ENCODE results near the gene RNU11. TPM values are rescaled to one million over a fixed set of nuclear protein-coding genes. Genes with fewer than 3 reads are reported as not detected.
"Not testable (repeated sequence)": the region's sequence is repeated elsewhere in the genome, so short reads cannot be mapped to it uniquely, and the experiment has no call there.

RNU11 gene
- total RNA-seq, 1 experiment from 2014 or later: not detected

DNA sequence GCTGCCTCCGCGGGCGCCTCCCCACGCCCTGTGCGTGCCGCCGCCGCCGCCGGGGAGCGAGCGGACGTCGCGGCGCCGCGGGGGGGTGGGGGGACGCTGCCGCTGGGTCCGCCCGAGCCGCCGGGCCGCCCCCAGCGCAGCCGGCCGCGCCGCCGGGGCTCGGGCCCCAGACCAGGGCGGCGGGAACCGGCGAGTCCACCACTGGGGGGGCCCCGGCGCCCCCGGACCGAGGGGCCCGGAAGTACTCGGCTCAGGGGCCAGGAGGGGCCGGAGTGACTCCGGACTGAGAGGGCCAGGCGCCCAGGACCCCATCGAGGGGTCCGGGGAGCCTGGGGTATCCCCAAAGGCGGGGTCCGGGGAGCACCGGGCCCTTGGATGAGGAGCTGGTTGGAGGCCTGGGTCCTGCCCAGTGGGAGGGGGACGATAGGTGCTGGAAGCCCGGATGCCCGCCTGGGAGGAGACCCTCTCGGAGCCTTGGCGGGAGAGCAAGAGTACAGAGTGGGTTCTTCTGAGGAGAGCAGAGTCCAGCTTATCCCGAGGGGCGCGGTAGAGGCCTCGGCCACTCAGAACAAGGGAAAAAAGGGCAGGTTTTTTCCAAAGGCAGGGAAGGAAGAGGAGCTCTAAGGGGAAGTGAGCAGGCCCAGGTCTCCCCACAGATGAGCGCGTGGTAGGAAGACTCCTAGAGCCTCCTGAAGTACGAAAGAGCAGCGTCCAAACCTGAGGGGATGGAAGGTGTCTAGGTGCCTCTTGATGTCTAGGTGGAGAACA, 20.7 kb downstream of the RNU11 start:
- Histone ChIP-seq H3K4me1 (ENCODE audit: insufficient read depth, low read length, poor library complexity, severe bottlenecking) (peaks cover 9% of the 10 kb centered on the region), H3K9me3 (ENCODE audit: low read depth, low read length, poor library complexity, severe bottlenecking) (no peaks in the 10 kb centered on the region), H3K4me3 (ENCODE audit: low read depth, low read length, poor library complexity, severe bottlenecking) (peak overlapping the region; percentile 87), H3K36me3 (ENCODE audit: insufficient read depth, low read length, poor library complexity, severe bottlenecking) (no peaks in the 10 kb centered on the region), H3K27me3 (replicated peaks; ENCODE audit: insufficient read depth, low read depth, low read length, poor library complexity) (no peaks in the 10 kb centered on the region), H3K27ac (ENCODE audit: low read depth, low read length, poor library complexity, severe bottlenecking) (peak overlapping the region; percentile 96)
- BruUV-seq (replicated peaks): TSS peak; percentile 74
- CTCF ChIA-PET: interaction anchor here (1.2 kb wide), 1 partner anchor 68 kb away, joined by 18 read pairs; the partner anchor contains the start of gene YTHDF2
- DNase-seq (ENCODE audit: low spot score): peak; percentile 51
- POLR2A ChIA-PET (ENCODE audit: low non-redundant PET): interaction anchor here (0.6 kb wide), 2 partner anchors 89 to 800 kb away, joined by 3 to 15 read pairs; no protein-coding TSS in a partner anchor
- no peak for TF ChIP-seq EZH2 (IDR thresholded peaks at IDR 0.05; ENCODE audit: borderline replicate concordance, low read depth, low read length, poor library complexity, severe bottlenecking)
- TF ChIP-seq, protein P1, sequence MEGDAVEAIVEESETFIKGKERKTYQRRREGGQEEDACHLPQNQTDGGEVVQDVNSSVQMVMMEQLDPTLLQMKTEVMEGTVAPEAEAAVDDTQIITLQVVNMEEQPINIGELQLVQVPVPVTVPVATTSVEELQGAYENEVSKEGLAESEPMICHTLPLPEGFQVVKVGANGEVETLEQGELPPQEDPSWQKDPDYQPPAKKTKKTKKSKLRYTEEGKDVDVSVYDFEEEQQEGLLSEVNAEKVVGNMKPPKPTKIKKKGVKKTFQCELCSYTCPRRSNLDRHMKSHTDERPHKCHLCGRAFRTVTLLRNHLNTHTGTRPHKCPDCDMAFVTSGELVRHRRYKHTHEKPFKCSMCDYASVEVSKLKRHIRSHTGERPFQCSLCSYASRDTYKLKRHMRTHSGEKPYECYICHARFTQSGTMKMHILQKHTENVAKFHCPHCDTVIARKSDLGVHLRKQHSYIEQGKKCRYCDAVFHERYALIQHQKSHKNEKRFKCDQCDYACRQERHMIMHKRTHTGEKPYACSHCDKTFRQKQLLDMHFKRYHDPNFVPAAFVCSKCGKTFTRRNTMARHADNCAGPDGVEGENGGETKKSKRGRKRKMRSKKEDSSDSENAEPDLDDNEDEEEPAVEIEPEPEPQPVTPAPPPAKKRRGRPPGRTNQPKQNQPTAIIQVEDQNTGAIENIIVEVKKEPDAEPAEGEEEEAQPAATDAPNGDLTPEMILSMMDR (conservative IDR thresholded peaks at IDR 0.05; ENCODE audit: low read depth, low read length): no peak
- intact Hi-C loops (cut with micrococcal nuclease; ENCODE audit: unreplicated experiment): no loop called here

DNA sequence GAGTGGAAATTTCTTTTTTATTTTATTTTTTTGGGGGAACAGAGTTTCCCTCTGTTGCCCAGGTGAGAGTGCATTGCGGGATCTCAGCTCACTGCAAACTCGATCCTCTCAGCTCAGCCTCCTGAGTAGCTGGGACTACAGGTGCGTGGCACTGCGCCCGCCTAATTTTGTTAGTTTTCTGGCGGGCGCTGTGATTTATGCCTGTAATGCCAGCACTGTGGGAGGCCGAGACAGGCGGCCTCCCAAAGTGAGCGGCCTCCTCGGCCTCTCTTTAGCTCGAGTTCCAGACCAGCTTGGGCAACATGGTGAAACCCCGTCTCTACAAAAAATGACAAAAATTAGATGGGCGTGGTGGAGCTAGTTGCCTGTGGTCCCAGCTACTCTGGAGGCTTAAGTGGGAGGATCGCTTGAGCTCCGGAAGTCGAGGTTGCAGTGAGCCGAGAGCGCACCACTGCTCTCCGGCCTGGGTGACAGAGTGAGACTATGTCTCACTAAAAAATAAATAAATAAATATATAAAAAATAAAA, 22.9 kb downstream of the RNU11 start:
- BruUV-seq (replicated peaks): no TSS peak
- H3K9me3 ChIP-seq (ENCODE audit: low read depth, low read length, poor library complexity, severe bottlenecking): no peaks in the 10 kb centered on the region
- H3K36me3 ChIP-seq (ENCODE audit: insufficient read depth, low read length, poor library complexity, severe bottlenecking): no peaks in the 10 kb centered on the region
- no peak for DNase-seq (ENCODE audit: low spot score)
- H3K27ac ChIP-seq (ENCODE audit: low read depth, low read length, poor library complexity, severe bottlenecking): no peak overlapping the region
- H3K27me3 ChIP-seq (replicated peaks; ENCODE audit: insufficient read depth, low read depth, low read length, poor library complexity): no peaks in the 10 kb centered on the region
- H3K4me1 ChIP-seq (ENCODE audit: insufficient read depth, low read length, poor library complexity, severe bottlenecking): peaks cover 9% of the 10 kb centered on the region
- intact Hi-C loops (cut with micrococcal nuclease; ENCODE audit: unreplicated experiment): no loop called here
- TF ChIP-seq, protein P1 (conservative IDR thresholded peaks at IDR 0.05; ENCODE audit: low read depth, low read length): no peak
- TF ChIP-seq EZH2 (IDR thresholded peaks at IDR 0.05; ENCODE audit: borderline replicate concordance, low read depth, low read length, poor library complexity, severe bottlenecking): no peak
- ChIA-PET POLR2A (ENCODE audit: low non-redundant PET) (no interaction called here), CTCF (interaction anchor here (0.7 kb wide), 1 partner anchor 66 kb away, joined by 10 read pairs; the partner anchor contains the start of gene YTHDF2)
- no peak overlapping the region for H3K4me3 ChIP-seq (ENCODE audit: low read depth, low read length, poor library complexity, severe bottlenecking)

DNA sequence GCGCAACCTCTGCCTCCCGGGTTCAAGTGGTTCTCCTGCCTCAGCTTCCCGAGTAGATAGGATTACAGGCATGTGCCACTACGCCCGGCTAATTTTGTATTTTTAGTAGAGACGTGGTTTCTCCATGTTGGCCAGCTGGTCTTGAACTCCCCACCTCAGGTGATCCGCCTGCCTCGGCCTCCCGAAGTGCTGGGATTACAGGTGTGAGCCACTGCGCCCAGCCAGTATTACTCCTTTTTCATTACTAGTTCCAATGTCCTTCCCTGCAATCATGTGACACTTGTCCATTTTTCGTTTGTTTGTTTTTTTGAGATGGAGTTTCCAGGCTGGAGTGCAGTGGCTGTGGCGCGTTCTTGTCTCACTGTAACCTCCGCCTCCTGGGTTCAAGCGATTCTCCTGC, 24.6 kb downstream of the RNU11 start:
- H3K4me3 ChIP-seq (ENCODE audit: low read depth, low read length, poor library complexity, severe bottlenecking); DNase-seq (ENCODE audit: low spot score); POLR2A ChIA-PET (ENCODE audit: low non-redundant PET); H3K4me1 ChIP-seq (ENCODE audit: insufficient read depth, low read length, poor library complexity, severe bottlenecking); intact Hi-C loops (cut with micrococcal nuclease; ENCODE audit: unreplicated experiment); H3K9me3 ChIP-seq (ENCODE audit: low read depth, low read length, poor library complexity, severe bottlenecking); H3K27ac ChIP-seq (ENCODE audit: low read depth, low read length, poor library complexity, severe bottlenecking); H3K36me3 ChIP-seq (ENCODE audit: insufficient read depth, low read length, poor library complexity, severe bottlenecking); H3K27me3 ChIP-seq (replicated peaks; ENCODE audit: insufficient read depth, low read depth, low read length, poor library complexity); BruUV-seq (replicated peaks); CTCF ChIA-PET: not testable (repeated sequence)

All from A673 (cell line).